HepG2 (cell line): Measurements from ENCODE around the gene RPL5. TPM values are rescaled to one million over a fixed set of nuclear protein-coding genes. Genes with fewer than 3 reads are reported as not detected.

Source experiments
- HOMEZ ChIP-seq: IDR thresholded peaks from 2 replicates; pipeline ENCODE4 v1.6.1; 2016; ENCODE audit warnings: low read depth
- MEIS1 ChIP-seq: sonication (generic); formaldehyde crosslinking; IDR thresholded peaks from 2 replicates; pipeline ENCODE4 v1.9.0; 2021; ENCODE audit warnings: mild to moderate bottlenecking, missing genetic modification reagents, moderate library complexity, borderline replicate concordance
- SP140L ChIP-seq: sonication (generic); formaldehyde crosslinking; IDR thresholded peaks from 2 replicates; pipeline ENCODE4 v1.4.0; 2020; ENCODE audit warnings: missing genetic modification reagents, borderline replicate concordance
- SSRP1 ChIP-seq: IDR thresholded peaks from 2 replicates; pipeline ENCODE4 v1.6.1; 2016; ENCODE audit warnings: control low read depth
- ZKSCAN1 ChIP-seq: fragments of 150-350 bp; IDR thresholded peaks from 2 replicates; pipeline ENCODE4 v1.6.1; 2014; ENCODE audit warnings: low read length
- ZNF101 ChIP-seq: sonication (generic); formaldehyde crosslinking; IDR thresholded peaks from 2 replicates; pipeline ENCODE4 v1.4.0; 2020; ENCODE audit warnings: mild to moderate bottlenecking, low read depth, missing genetic modification reagents, borderline replicate concordance
- ZNF383 ChIP-seq: sonication (generic); formaldehyde crosslinking; IDR thresholded peaks from 2 replicates; pipeline ENCODE4 v1.4.0; 2020; ENCODE audit warnings: missing genetic modification reagents, mild to moderate bottlenecking, borderline replicate concordance
- ZNF598 ChIP-seq: sonication (generic); formaldehyde crosslinking; IDR thresholded peaks from 2 replicates; pipeline ENCODE4 v1.5.1; 2020; ENCODE audit warnings: mild to moderate bottlenecking, missing genetic modification reagents, borderline replicate concordance
- ZNF616 ChIP-seq: sonication (generic); formaldehyde crosslinking; IDR thresholded peaks from 2 replicates; pipeline ENCODE4 v1.5.0; 2020; ENCODE audit warnings: low read depth, mild to moderate bottlenecking, missing genetic modification reagents
- ZNF713 ChIP-seq: sonication (generic); formaldehyde crosslinking; IDR thresholded peaks from 2 replicates; pipeline ENCODE4 v1.4.0; 2020; ENCODE audit warnings: mild to moderate bottlenecking, missing genetic modification reagents
- ZNF780A ChIP-seq: sonication (generic); formaldehyde crosslinking; IDR thresholded peaks from 2 replicates; pipeline ENCODE4 v1.8.0; 2022; ENCODE audit warnings: mild to moderate bottlenecking, missing genetic modification reagents, moderate library complexity
- ZNF850 ChIP-seq: sonication (generic); formaldehyde crosslinking; conservative IDR thresholded peaks from 2 replicates; pipeline ENCODE4 v1.9.0; 2021; ENCODE audit warnings: mild to moderate bottlenecking, missing genetic modification reagents
- polyA plus RNA-seq, 8 experiments: library from polyadenylated mRNA; depleted of rRNA in 3 of 8; stranded (reverse) in 7 of 8; unstranded in 1 of 8; fragments of >200 nt; fragmentation: Illumina TruSeq in 4 of 8; extraction: Trizol in 4 of 8; gene quantifications; 2 replicates each; pipeline versions ENCODE4 v1.2.1 to v1.2.3, GENCODE V29; 2011 to 2016; ENCODE audit warnings: low read depth in 4 of 8, missing spikeins in 1 of 8, mixed read lengths in 1 of 8; ENCODE audit not compliant: insufficient read depth in 1 of 8
- total RNA-seq, 5 experiments: library from RNA; depleted of rRNA; stranded (reverse); fragments of >200 nt; fragmentation: Illumina TruSeq; extraction: Trizol; gene quantifications; 2 replicates each; pipeline ENCODE4 v1.2.3, GENCODE V29; 2016; ENCODE audit warnings: low read depth in 1 of 5
- TF ChIP-seq, protein P1 (sequence below), 2 experiments: fragments of 450-650 bp in 1 of 2; sonication (generic) in 1 of 2; formaldehyde crosslinking in 1 of 2; IDR thresholded peaks; 2 replicates each; pipeline versions ENCODE4 v1.6.1 to v1.8.0; 2016 to 2022; ENCODE audit warnings: antibody characterized with exemption in 1 of 2, mild to moderate bottlenecking in 1 of 2, missing genetic modification reagents in 1 of 2
- TF ChIP-seq, protein P2 (sequence below): sonication (generic); formaldehyde crosslinking; IDR thresholded peaks from 2 replicates; pipeline ENCODE4 v1.5.1; 2020; ENCODE audit warnings: missing genetic modification reagents, mild to moderate bottlenecking, borderline replicate concordance

The RPL5 gene
- total and polyA plus RNA-seq, 2 of the 13 experiments (the other 11 are each of a cell fraction or from before 2014, with no cell fraction given): 2,304 to 2,520 TPM

GRCh38 chr1:92784639-92785500, 47.0 kb upstream of the RPL5 start, which contains the start of gene EVI5 (continued):
- TF ChIP-seq ZNF850 (no peak), ZKSCAN1 (no peak), ZNF780A (CRISPR knock-in tag) (peak; percentile 92), ZNF101 (CRISPR knock-in tag) (0 out of 2 replicates have a peak, but pooled peaks have one; percentile 44), HOMEZ (CRISPR knock-in tag) (peak; percentile 67; the same call in 1 of the 2 replicates), ZNF598 (CRISPR knock-in tag) (peak; percentile 95), SP140L (peak; percentile 64; the same call in 1 of the 2 replicates), ZNF713 (CRISPR knock-in tag) (0 out of 2 replicates have a peak, but pooled peaks have one; percentile 69), SSRP1 (CRISPR knock-in tag) (no peak), MEIS1 (CRISPR knock-in tag) (peak; percentile 93), ZNF616 (CRISPR knock-in tag) (peak; percentile 98), ZNF383 (CRISPR knock-in tag) (no peak)
- TF ChIP-seq, protein P1, sequence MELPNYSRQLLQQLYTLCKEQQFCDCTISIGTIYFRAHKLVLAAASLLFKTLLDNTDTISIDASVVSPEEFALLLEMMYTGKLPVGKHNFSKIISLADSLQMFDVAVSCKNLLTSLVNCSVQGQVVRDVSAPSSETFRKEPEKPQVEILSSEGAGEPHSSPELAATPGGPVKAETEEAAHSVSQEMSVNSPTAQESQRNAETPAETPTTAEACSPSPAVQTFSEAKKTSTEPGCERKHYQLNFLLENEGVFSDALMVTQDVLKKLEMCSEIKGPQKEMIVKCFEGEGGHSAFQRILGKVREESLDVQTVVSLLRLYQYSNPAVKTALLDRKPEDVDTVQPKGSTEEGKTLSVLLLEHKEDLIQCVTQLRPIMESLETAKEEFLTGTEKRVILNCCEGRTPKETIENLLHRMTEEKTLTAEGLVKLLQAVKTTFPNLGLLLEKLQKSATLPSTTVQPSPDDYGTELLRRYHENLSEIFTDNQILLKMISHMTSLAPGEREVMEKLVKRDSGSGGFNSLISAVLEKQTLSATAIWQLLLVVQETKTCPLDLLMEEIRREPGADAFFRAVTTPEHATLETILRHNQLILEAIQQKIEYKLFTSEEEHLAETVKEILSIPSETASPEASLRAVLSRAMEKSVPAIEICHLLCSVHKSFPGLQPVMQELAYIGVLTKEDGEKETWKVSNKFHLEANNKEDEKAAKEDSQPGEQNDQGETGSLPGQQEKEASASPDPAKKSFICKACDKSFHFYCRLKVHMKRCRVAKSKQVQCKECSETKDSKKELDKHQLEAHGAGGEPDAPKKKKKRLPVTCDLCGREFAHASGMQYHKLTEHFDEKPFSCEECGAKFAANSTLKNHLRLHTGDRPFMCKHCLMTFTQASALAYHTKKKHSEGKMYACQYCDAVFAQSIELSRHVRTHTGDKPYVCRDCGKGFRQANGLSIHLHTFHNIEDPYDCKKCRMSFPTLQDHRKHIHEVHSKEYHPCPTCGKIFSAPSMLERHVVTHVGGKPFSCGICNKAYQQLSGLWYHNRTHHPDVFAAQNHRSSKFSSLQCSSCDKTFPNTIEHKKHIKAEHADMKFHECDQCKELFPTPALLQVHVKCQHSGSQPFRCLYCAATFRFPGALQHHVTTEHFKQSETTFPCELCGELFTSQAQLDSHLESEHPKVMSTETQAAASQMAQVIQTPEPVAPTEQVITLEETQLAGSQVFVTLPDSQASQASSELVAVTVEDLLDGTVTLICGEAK (IDR thresholded peaks at IDR 0.05): no peak
- TF ChIP-seq, protein P1 (CRISPR knock-in tag; IDR thresholded peaks at IDR 0.05): peak; percentile 95
- TF ChIP-seq, protein P2, sequence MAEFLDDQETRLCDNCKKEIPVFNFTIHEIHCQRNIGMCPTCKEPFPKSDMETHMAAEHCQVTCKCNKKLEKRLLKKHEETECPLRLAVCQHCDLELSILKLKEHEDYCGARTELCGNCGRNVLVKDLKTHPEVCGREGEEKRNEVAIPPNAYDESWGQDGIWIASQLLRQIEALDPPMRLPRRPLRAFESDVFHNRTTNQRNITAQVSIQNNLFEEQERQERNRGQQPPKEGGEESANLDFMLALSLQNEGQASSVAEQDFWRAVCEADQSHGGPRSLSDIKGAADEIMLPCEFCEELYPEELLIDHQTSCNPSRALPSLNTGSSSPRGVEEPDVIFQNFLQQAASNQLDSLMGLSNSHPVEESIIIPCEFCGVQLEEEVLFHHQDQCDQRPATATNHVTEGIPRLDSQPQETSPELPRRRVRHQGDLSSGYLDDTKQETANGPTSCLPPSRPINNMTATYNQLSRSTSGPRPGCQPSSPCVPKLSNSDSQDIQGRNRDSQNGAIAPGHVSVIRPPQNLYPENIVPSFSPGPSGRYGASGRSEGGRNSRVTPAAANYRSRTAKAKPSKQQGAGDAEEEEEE (CRISPR knock-in tag): 0 out of 2 replicates have a peak, but pooled peaks have one; percentile 28
